MM.1S (cell line): Measurements from ENCODE around the gene LMNA.

Experiments used
- DNase-seq: peaks from one replicate; pipeline ENCODE4 v3.0.0-alpha.2; 2015
- H2AFZ ChIP-seq: fragments of 300-600 bp; sonication (generic); 2 replicates; pipeline ENCODE4 v1.6.0; 2016; ENCODE audit warnings: antibody characterized with exemption, low read length
- H3F3A ChIP-seq: fragments of 300-600 bp; sonication (generic); 2 replicates; pipeline ENCODE4 v1.6.1; 2016; ENCODE audit warnings: mild to moderate bottlenecking, antibody characterized with exemption, low read length, moderate library complexity, mixed read lengths; ENCODE audit not compliant: insufficient read depth
- H3K27ac ChIP-seq: fragments of 300-600 bp; sonication (generic); 2 replicates; pipeline ENCODE4 v1.5.1; 2016; ENCODE audit warnings: mild to moderate bottlenecking, low read length
- H3K27me3 ChIP-seq: fragments of 300-600 bp; sonication (generic); replicated peaks from 2 replicates; pipeline ENCODE4 v1.6.0; 2016; ENCODE audit warnings: low read length; ENCODE audit not compliant: insufficient read depth
- H3K36me3 ChIP-seq: fragments of 300-600 bp; sonication (generic); replicated peaks from 2 replicates; pipeline ENCODE4 v1.6.1; 2016; ENCODE audit warnings: mild to moderate bottlenecking, low read length, mixed read lengths; ENCODE audit not compliant: insufficient read depth
- H3K4me1 ChIP-seq: fragments of 300-600 bp; sonication (generic); 2 replicates; pipeline ENCODE4 v1.6.1; 2016; ENCODE audit warnings: low read length, mixed read lengths
- H3K4me2 ChIP-seq: fragments of 300-600 bp; sonication (generic); 2 replicates; pipeline ENCODE4 v1.6.0; 2016; ENCODE audit warnings: low read depth, low read length
- H3K4me3 ChIP-seq: fragments of 300-600 bp; sonication (generic); 2 replicates; pipeline ENCODE4 v1.5.1; 2016; ENCODE audit warnings: low read length, mixed read lengths
- H3K79me2 ChIP-seq: fragments of 300-600 bp; sonication (generic); 2 replicates; pipeline ENCODE4 v1.6.1; 2016; ENCODE audit warnings: mixed run types, low read length, mixed read lengths
- H3K9ac ChIP-seq: fragments of 300-600 bp; sonication (generic); 2 replicates; pipeline ENCODE4 v1.6.1; 2016; ENCODE audit warnings: low read length, mixed read lengths
- H3K9me2 ChIP-seq: fragments of 300-600 bp; sonication (generic); replicated peaks from 2 replicates; pipeline ENCODE4 v1.6.1; 2016; ENCODE audit warnings: mild to moderate bottlenecking, low read length, mixed read lengths; ENCODE audit not compliant: insufficient read depth
- H3K9me3 ChIP-seq: fragments of 300-600 bp; sonication (generic); replicated peaks from 2 replicates; pipeline ENCODE4 v1.6.1; 2016; ENCODE audit warnings: mild to moderate bottlenecking, low read length, mixed read lengths; ENCODE audit not compliant: insufficient read depth
- H4K20me1 ChIP-seq: fragments of 300-600 bp; sonication (generic); 2 replicates; pipeline ENCODE4 v1.6.1; 2016; ENCODE audit warnings: mild to moderate bottlenecking, low read length, moderate library complexity, mixed read lengths; ENCODE audit not compliant: insufficient read depth
- EZH2 ChIP-seq: fragments of 300-600 bp; sonication (generic); optimal IDR thresholded peaks from 2 replicates; pipeline ENCODE3; 2017; ENCODE audit warnings: low read depth, mild to moderate bottlenecking, antibody characterized with exemption, low read length, mixed read lengths
- EZH2phosphoT487 ChIP-seq: fragments of 300-600 bp; sonication (generic); IDR thresholded peaks from 2 replicates; pipeline ENCODE4 v1.6.1; 2018; ENCODE audit warnings: antibody characterized with exemption, low read length
- TF ChIP-seq, protein P1 (sequence below): fragments of 300-600 bp; sonication (generic); IDR thresholded peaks from 2 replicates; pipeline ENCODE4 v1.5.1; 2016; ENCODE audit warnings: antibody characterized with exemption, low read length, mixed read lengths

LMNA gene

DNA sequence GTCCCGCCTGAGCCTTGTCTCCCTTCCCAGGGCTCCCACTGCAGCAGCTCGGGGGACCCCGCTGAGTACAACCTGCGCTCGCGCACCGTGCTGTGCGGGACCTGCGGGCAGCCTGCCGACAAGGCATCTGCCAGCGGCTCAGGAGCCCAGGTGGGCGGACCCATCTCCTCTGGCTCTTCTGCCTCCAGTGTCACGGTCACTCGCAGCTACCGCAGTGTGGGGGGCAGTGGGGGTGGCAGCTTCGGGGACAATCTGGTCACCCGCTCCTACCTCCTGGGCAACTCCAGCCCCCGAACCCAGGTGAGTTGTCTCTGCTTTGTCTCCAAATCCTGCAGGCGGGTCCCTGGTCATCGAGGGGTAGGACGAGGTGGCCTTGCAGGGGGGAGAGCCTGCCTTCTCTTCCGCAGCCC, 24.0 kb downstream of the LMNA start:
- H3F3A ChIP-seq = no peaks in the 10 kb centered on the region
- no peak overlapping the region for H3K9ac ChIP-seq
- no peaks in the 10 kb centered on the region for H4K20me1 ChIP-seq
- H3K79me2 ChIP-seq = no peaks in the 10 kb centered on the region
- no peak overlapping the region for H3K27ac ChIP-seq
- TF ChIP-seq, protein P1, sequence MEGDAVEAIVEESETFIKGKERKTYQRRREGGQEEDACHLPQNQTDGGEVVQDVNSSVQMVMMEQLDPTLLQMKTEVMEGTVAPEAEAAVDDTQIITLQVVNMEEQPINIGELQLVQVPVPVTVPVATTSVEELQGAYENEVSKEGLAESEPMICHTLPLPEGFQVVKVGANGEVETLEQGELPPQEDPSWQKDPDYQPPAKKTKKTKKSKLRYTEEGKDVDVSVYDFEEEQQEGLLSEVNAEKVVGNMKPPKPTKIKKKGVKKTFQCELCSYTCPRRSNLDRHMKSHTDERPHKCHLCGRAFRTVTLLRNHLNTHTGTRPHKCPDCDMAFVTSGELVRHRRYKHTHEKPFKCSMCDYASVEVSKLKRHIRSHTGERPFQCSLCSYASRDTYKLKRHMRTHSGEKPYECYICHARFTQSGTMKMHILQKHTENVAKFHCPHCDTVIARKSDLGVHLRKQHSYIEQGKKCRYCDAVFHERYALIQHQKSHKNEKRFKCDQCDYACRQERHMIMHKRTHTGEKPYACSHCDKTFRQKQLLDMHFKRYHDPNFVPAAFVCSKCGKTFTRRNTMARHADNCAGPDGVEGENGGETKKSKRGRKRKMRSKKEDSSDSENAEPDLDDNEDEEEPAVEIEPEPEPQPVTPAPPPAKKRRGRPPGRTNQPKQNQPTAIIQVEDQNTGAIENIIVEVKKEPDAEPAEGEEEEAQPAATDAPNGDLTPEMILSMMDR = no peak
- no peak for TF ChIP-seq EZH2phosphoT487
- H3K27me3 ChIP-seq = no peaks in the 10 kb centered on the region
- H2AFZ ChIP-seq = no peak overlapping the region
- H3K9me2 ChIP-seq = no peaks in the 10 kb centered on the region
- no peak for DNase-seq
- no peaks in the 10 kb centered on the region for H3K36me3 ChIP-seq
- no peak overlapping the region for H3K4me3 ChIP-seq
- no peak overlapping the region for H3K4me2 ChIP-seq
- H3K9me3 ChIP-seq = no peaks in the 10 kb centered on the region
- H3K4me1 ChIP-seq = no peaks in the 10 kb centered on the region

GRCh38 chr1:156140879-156141707, 26.6 kb downstream of the LMNA start:
- H2AFZ ChIP-seq = no peak overlapping the region
- H3K79me2 ChIP-seq = no peaks in the 10 kb centered on the region
- H3F3A ChIP-seq = peaks cover 6% of the 10 kb centered on the region; the same call in 1 of the 2 replicates
- no peaks in the 10 kb centered on the region for H3K9me3 ChIP-seq
- H3K4me2 ChIP-seq = no peak overlapping the region
- no peaks in the 10 kb centered on the region for H4K20me1 ChIP-seq
- H3K4me1 ChIP-seq = peaks cover 4% of the 10 kb centered on the region
- H3K4me3 ChIP-seq = no peak overlapping the region
- no peaks in the 10 kb centered on the region for H3K36me3 ChIP-seq
- no peak for DNase-seq
- TF ChIP-seq, protein P1 = peak; percentile 95
- TF ChIP-seq EZH2 = no peak
- no peak for TF ChIP-seq EZH2phosphoT487
- no peaks in the 10 kb centered on the region for H3K27me3 ChIP-seq
- no peaks in the 10 kb centered on the region for H3K9me2 ChIP-seq
- no peak overlapping the region for H3K27ac ChIP-seq
- H3K9ac ChIP-seq = no peak overlapping the region

- H3K4me1 ChIP-seq = peaks cover 29% of the 10 kb centered on the region
Measured at GRCh38 chr1:156143765-156144489, 29.4 kb downstream of the LMNA start.

More at GRCh38 chr1:156143765-156144489, 29.4 kb downstream of the LMNA start:
- TF ChIP-seq EZH2 (no peak), EZH2phosphoT487 (no peak)
- TF ChIP-seq, protein P1 = no peak
- Histone ChIP-seq H3F3A (peaks cover 24% of the 10 kb centered on the region), H3K9me2 (no peaks in the 10 kb centered on the region), H3K27ac (no peak overlapping the region), H3K36me3 (no peaks in the 10 kb centered on the region), H2AFZ (no peak overlapping the region), H4K20me1 (no peaks in the 10 kb centered on the region), H3K4me2 (no peak overlapping the region), H3K4me3 (no peak overlapping the region), H3K9ac (no peak overlapping the region), H3K79me2 (no peaks in the 10 kb centered on the region), H3K9me3 (no peaks in the 10 kb centered on the region), H3K27me3 (no peaks in the 10 kb centered on the region)
- DNase-seq = no peak
